Activated CD8-positive, alpha-beta memory T cell treated with anti-CD3 and anti-CD28 coated beads for 1 hour (primary cell): Measurements from ENCODE around the gene CAPN14.
"Not testable (repeated sequence)": the region's sequence is repeated elsewhere in the genome, so short reads cannot be mapped to it uniquely, and the experiment has no call there.

Experiments used
- DNase-seq, 2 donors: peaks; one replicate each; pipeline ENCODE4 v3.0.0-alpha.2; 2020; ENCODE audit warnings: low read depth in 1 of 2; ENCODE audit errors: extremely low read depth in 1 of 2

The CAPN14 gene

GRCh38 chr2:31197669-31198068 is 19.6 kb downstream of the CAPN14 start:
- DNase-seq: no peak

GRCh38 chr2:31197166-31197565 is 20.1 kb downstream of the CAPN14 start:
- no peak for DNase-seq

- DNase-seq: no peak
Observed at GRCh38 chr2:31196622-31197021, 20.7 kb downstream of the CAPN14 start.

- no peak for DNase-seq
Observed at GRCh38 chr2:31193806-31194205, 23.5 kb downstream of the CAPN14 start.

GRCh38 chr2:31192851-31193392 is 24.4 kb downstream of the CAPN14 start:
- no peak for DNase-seq

GRCh38 chr2:31192396-31192795 is 24.9 kb downstream of the CAPN14 start:
- no peak for DNase-seq

- DNase-seq: no peak
Observed at GRCh38 chr2:31191931-31192330, 25.4 kb downstream of the CAPN14 start.

GRCh38 chr2:31190188-31190587 is 27.1 kb downstream of the CAPN14 start:
- no peak for DNase-seq

GRCh38 chr2:31189141-31189540 is 28.2 kb downstream of the CAPN14 start:
- no peak for DNase-seq

- no peak for DNase-seq
Observed at GRCh38 chr2:31188131-31188530, 29.2 kb downstream of the CAPN14 start.

GRCh38 chr2:31187166-31187565 is 30.1 kb downstream of the CAPN14 start:
- DNase-seq: no peak

GRCh38 chr2:31183973-31184372 is 33.3 kb downstream of the CAPN14 start:
- DNase-seq: not testable (repeated sequence)

GRCh38 chr2:31176742-31177141 is 40.6 kb downstream of the CAPN14 start:
- no peak for DNase-seq

GRCh38 chr2:31171142-31171541 is 46.2 kb downstream of the CAPN14 start:
- no peak for DNase-seq

- DNase-seq: peak in 1 of 2 donors; percentile 10
Observed at GRCh38 chr2:31170071-31170698, 47.1 kb downstream of the CAPN14 start.

- no peak for DNase-seq
Observed at GRCh38 chr2:31168291-31168690, 49.0 kb downstream of the CAPN14 start.

- DNase-seq: no peak
Observed at GRCh38 chr2:31166925-31167324, 50.4 kb downstream of the CAPN14 start.

- DNase-seq: no peak
Observed at GRCh38 chr2:31163011-31163539, 54.2 kb downstream of the CAPN14 start.

- no peak for DNase-seq
Observed at GRCh38 chr2:31161637-31162036, 55.7 kb downstream of the CAPN14 start.

- DNase-seq: no peak
Observed at GRCh38 chr2:31151501-31151900, 65.8 kb downstream of the CAPN14 start.

- no peak for DNase-seq
Observed at GRCh38 chr2:31150120-31150670, 67.1 kb downstream of the CAPN14 start.

GRCh38 chr2:31148514-31148913 is 68.8 kb downstream of the CAPN14 start:
- DNase-seq: no peak
